T47D (cell line): Measurements from ENCODE around the gene GINS2.

Source experiments
- DNase-seq, 2 experiments: peaks; one replicate each; pipeline versions ENCODE4 v3.0.0 to v3.0.0-alpha.2; 2011 to 2012; ENCODE audit warnings: low read depth in 1 of 2, low spot score in 1 of 2
- JUND ChIP-seq: IDR thresholded peaks from 2 replicates; pipeline ENCODE4 v1.6.1; 2012; ENCODE audit warnings: low read depth
- in situ Hi-C: cut with HindIII; loops from 2 replicates; pipeline ENCODE4 v1.10.0; 2016; ENCODE audit warnings: low sequenced_read_pairs, low pct_unique_long_range_greater_than_20kb

GINS2 gene

DNA sequence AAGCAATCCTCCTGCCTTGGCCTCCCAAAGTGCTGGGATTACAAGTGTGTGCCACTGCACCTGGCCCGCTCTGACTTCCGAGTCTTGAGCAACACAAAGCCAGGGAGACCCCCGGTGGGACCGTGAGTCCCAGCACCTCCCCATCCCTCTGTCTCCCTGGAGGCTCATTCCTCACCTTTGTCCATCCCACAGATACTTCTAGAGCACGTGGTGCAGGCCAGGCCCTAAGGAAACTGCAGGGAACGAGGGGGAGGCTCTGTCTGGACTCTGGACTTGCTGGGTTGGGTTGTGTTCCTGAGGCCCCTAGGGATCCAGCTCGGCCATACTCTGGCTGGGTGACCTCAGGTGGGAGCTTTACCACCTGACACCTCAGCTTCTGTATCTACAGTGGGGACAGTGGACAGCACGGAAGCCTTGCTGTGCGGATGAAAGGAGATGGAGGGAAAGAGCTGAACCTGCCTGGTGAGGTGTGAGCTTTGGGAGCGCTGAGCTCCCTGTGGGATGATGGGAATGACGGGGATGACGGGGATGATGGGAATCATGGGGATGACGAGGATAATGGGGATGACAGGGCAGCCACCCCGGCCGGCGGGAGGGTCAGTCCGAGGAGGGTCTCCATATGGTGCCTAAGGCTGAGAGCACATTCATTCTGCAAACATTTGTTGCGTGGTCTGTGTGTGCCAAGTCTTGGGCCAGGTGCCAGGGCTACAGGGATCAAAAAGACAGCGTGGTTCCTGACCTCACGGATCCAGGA is 35.5 kb upstream of the GINS2 start:
- in situ Hi-C loops: no loop called here
- no peak for DNase-seq
- no peak for TF ChIP-seq JUND

- in situ Hi-C loops: no loop called here
- TF ChIP-seq JUND: no peak
- no peak for DNase-seq
Measured at GRCh38 chr16:85722128-85722893, 33.6 kb upstream of the GINS2 start.

GRCh38 chr16:85720302-85720637 is 31.5 kb upstream of the GINS2 start:
- no peak for TF ChIP-seq JUND
- in situ Hi-C loops: no loop called here
- peak; percentile 98 to 100 for DNase-seq

GRCh38 chr16:85719605-85720301 is 31.0 kb upstream of the GINS2 start:
- in situ Hi-C loops: no loop called here
- DNase-seq: no peak
- no peak for TF ChIP-seq JUND

GRCh38 chr16:85718682-85719081 is 29.9 kb upstream of the GINS2 start:
- TF ChIP-seq JUND: no peak
- peak; percentile 89 to 95 for DNase-seq
- in situ Hi-C loops: no loop called here

- no peak for TF ChIP-seq JUND
- no peak for DNase-seq
- in situ Hi-C loops: no loop called here
Measured at GRCh38 chr16:85718153-85718477, 29.4 kb upstream of the GINS2 start.

DNA sequence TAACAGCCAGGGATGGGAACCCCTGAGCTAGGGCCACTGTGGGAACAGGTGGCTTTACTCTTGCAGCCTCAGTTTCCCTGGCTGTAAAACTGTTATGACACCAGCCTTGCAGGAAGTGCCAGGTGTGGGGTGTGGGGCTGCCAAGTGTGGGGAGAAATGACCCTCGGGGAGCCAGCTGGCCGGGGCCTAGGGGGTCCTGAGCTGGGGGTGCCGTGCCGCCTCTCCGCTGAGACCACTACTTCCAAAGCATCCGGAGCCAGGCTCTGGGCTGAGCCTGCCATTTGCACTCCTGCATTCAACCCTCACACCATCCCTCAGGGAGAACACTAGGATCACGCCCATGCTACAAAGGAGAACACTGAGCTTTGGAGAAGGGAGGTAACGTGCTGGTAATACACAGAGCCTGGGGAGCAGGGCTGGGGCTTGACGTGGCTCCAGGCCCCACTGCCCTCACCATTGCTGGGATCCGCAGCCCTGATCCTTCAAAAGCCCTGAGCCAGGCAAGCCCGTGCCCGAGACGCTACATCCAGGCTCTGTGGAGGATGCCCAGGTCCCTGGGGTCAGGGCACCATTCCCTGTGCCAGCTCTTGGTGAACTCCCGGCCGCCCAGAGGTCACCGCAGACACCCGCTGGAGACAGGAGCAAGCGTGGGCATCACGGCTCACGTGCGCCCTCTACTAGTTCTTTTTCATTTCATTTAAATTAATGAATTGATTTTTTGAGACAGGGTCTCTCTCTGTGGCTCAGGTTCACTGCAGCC is 28.8 kb upstream of the GINS2 start:
- in situ Hi-C loops: no loop called here
- TF ChIP-seq JUND: no peak
- DNase-seq: peak; percentile 94 to 97

- in situ Hi-C loops: no loop called here
- TF ChIP-seq JUND: no peak
- DNase-seq: peak in 1 of 2 experiments; percentile 73
Measured at GRCh38 chr16:85716680-85717038, 27.9 kb upstream of the GINS2 start.

GRCh38 chr16:85716022-85716679 is 27.4 kb upstream of the GINS2 start:
- in situ Hi-C loops: no loop called here
- TF ChIP-seq JUND: no peak
- no peak for DNase-seq

- in situ Hi-C loops: no loop called here
- TF ChIP-seq JUND: no peak
Measured at GRCh38 chr16:85715169-85716021, 26.6 kb upstream of the GINS2 start.

GRCh38 chr16:85712801-85713200 is 24.0 kb upstream of the GINS2 start:
- TF ChIP-seq JUND: no peak
- in situ Hi-C loops: no loop called here
- no peak for DNase-seq

More at GRCh38 chr16:85715169-85716021, 26.6 kb upstream of the GINS2 start:
- DNase-seq: no peak
